ENCODE data around the gene UBXN7. TPM values are rescaled to one million over a fixed set of nuclear protein-coding genes. Genes with fewer than 3 reads are reported as not detected.
"Not testable (repeated sequence)": the region's sequence is repeated elsewhere in the genome, so short reads cannot be mapped to it uniquely, and the experiment has no call there.

UBXN7 gene
- total RNA-seq, 2 donors from 2014 or later = 28.8 to 45.4 TPM

DNA sequence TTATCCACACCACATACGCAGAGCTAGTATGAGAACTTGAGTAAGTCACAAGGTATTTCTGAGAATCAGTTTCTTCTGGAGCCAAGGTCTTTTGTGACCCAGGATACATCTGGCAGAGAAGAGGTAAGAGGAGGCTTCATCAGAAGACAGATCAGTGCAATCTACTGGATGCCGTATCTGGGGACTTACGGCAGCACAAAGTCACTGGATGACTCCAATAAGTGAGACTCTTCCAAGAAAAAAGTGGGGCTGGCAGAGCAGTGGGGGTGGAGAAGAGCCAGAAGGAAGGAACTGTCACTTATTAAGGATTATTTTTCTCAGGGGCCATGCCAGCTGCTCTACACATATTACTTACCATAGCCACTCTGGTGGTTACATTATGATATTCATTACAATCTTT is 31.6 kb upstream of the UBXN7 start:
- intact Hi-C loops (cut with DNase I) = no loop called here
- DNase-seq = no peak
- TF ChIP-seq, protein P1, sequence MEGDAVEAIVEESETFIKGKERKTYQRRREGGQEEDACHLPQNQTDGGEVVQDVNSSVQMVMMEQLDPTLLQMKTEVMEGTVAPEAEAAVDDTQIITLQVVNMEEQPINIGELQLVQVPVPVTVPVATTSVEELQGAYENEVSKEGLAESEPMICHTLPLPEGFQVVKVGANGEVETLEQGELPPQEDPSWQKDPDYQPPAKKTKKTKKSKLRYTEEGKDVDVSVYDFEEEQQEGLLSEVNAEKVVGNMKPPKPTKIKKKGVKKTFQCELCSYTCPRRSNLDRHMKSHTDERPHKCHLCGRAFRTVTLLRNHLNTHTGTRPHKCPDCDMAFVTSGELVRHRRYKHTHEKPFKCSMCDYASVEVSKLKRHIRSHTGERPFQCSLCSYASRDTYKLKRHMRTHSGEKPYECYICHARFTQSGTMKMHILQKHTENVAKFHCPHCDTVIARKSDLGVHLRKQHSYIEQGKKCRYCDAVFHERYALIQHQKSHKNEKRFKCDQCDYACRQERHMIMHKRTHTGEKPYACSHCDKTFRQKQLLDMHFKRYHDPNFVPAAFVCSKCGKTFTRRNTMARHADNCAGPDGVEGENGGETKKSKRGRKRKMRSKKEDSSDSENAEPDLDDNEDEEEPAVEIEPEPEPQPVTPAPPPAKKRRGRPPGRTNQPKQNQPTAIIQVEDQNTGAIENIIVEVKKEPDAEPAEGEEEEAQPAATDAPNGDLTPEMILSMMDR (IDR thresholded peaks at IDR 0.05) = no peak

DNA sequence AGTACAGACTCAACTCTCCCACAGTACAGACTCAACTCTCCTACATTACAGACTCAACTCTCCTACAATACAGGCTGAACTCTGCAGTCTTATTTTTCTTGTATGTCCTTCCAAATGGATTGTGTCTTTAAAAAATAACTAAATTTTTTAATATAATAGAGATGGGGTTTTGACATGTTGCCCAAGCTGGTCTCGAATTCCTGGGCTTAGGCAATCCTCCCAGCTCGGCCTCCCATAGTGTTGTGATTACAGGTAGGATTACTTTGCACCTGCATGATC is 31.2 kb upstream of the UBXN7 start:
- H3K9ac ChIP-seq (ENCODE audit: low read depth in 2 of 2, low read length in 2 of 2) = no peak overlapping the region
- no peak overlapping the region for H3K27ac ChIP-seq
- DNase-seq = no peak
- intact Hi-C loops (cut with DNase I) = no loop called here
- H3K27me3 ChIP-seq = no peaks in the 10 kb centered on the region
- no peaks in the 10 kb centered on the region for H3K36me3 ChIP-seq
- TF ChIP-seq, protein P1 (IDR thresholded peaks at IDR 0.05) = no peak
- H3K4me3 ChIP-seq = no peak overlapping the region
- H3K9me3 ChIP-seq = no peaks in the 10 kb centered on the region
- H3K4me1 ChIP-seq = no peaks in the 10 kb centered on the region

More for the DNA sequence above, 31.6 kb upstream of the UBXN7 start:
- no peaks in the 10 kb centered on the region for H3K9me3 ChIP-seq
- H3K27me3 ChIP-seq = no peaks in the 10 kb centered on the region
- no peaks in the 10 kb centered on the region for H3K36me3 ChIP-seq
- no peak overlapping the region for H3K27ac ChIP-seq
- no peak overlapping the region for H3K4me3 ChIP-seq
- H3K4me1 ChIP-seq = no peaks in the 10 kb centered on the region
- H3K9ac ChIP-seq (ENCODE audit: low read depth in 2 of 2, low read length in 2 of 2) = no peak overlapping the region

DNA sequence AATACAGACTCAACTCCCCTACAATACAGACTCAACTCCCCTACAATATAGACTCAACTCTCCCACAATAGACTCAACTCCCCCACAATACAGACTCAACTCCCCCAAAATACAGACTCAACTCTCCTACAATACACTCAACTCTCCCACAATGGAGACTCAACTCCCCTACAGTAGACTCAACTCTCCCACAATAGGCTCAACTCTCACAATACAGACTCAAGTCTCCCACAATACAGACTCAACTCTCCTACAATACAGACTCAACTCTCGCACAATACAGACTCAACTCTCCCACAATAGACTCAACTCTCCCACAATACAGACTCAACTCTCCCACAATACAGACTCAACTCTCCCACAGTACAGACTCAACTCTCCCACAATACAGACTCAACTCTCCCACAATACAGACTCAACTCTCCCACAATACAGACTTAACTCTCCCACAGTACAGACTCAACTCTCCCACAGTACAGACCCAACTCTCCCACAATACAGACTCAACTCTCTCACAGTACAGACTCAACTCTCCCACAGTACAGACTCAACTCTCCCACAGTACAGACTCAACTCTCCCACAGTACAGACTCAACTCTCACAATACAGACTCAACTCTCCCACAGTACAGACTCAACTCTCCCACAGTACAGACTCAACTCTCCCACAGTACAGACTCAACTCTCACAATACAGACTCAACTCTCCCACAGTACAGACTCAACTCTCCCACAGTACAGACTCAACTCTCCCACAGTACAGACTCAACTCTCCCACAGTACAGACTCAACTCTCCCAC is 30.7 kb upstream of the UBXN7 start:
- H3K9ac ChIP-seq (ENCODE audit: low read depth in 2 of 2, low read length in 2 of 2); H3K4me3 ChIP-seq; DNase-seq; intact Hi-C loops (cut with DNase I); H3K9me3 ChIP-seq; H3K27ac ChIP-seq; H3K4me1 ChIP-seq; H3K27me3 ChIP-seq; H3K36me3 ChIP-seq: not testable (repeated sequence)

DNA sequence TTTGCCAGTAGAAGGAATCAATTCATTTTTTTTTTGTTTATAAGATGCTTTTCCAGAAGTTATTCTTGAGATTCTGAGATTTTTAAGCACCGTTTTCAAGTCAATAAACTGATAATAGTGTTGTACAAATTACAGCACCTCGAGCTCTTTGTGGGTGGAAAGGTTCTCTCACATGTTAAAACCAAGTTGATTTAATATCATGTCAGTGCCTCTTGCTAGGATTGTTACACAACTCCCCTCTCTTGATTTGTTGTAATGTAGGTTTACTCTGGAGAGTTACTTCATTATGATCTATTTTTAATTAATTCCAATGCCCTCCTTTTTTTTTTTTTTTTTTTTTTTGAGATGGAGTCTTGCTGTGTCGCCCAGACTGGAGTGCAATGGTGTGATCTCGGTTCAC is 25.8 kb upstream of the UBXN7 start:
- Histone ChIP-seq H3K9me3 (no peaks in the 10 kb centered on the region), H3K27me3 (no peaks in the 10 kb centered on the region), H3K9ac (ENCODE audit: low read depth in 2 of 2, low read length in 2 of 2) (no peak overlapping the region), H3K4me1 (no peaks in the 10 kb centered on the region), H3K4me3 (no peak overlapping the region), H3K27ac (no peak overlapping the region), H3K36me3 (no peaks in the 10 kb centered on the region)
- TF ChIP-seq, protein P1 (IDR thresholded peaks at IDR 0.05) = no peak
- DNase-seq = no peak
- intact Hi-C loops (cut with DNase I) = no loop called here

DNA sequence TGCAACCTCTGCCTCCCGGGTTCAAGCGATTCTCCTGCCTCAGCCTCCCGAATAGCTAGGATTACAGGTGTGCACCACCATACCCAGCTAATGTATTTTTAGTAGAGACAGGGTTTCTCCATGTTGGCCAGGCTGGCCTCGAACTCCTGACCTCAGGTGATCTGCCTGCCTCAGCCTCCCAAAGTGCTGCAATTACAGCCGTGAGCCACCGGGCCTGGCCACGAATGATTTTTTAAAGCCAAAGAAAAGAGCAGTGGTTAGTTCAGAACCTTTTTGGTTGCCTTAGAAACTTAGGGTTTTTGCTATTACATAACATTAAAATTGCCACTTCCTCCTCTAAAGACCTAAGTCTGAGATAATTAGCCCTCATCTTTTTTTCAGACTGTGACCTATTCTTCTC is 25.2 kb upstream of the UBXN7 start:
- H3K4me1 ChIP-seq; H3K27ac ChIP-seq; DNase-seq; H3K4me3 ChIP-seq; H3K9ac ChIP-seq (ENCODE audit: low read depth in 2 of 2, low read length in 2 of 2); H3K27me3 ChIP-seq; intact Hi-C loops (cut with DNase I); H3K36me3 ChIP-seq; H3K9me3 ChIP-seq: not testable (repeated sequence)

DNA sequence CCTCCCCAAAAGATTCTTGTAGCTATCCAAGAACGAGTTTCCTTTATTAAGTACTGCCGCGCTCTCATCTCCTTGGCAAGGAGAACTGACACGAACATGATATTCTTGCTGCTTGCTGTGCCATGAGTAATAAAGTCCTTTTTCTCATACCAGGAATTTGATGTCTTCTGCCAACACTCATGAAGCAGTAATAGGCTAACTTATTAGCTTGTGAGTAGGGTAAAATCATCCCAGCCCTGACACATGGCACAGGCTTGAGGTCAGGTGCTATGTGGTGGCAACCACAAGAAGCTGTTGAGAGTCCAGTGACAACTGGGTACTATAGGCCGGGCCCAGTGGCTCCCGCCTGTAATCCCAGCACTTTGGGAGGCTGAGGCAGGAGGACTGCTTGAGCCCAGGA is 22.7 kb upstream of the UBXN7 start:
- no peak for DNase-seq
- Histone ChIP-seq H3K27ac (no peak overlapping the region), H3K4me1 (no peaks in the 10 kb centered on the region), H3K27me3 (no peaks in the 10 kb centered on the region), H3K4me3 (no peak overlapping the region), H3K36me3 (no peaks in the 10 kb centered on the region), H3K9me3 (no peaks in the 10 kb centered on the region), H3K9ac (ENCODE audit: low read depth in 2 of 2, low read length in 2 of 2) (no peak overlapping the region)
- intact Hi-C loops (cut with DNase I) = no loop called here
- TF ChIP-seq, protein P1 (IDR thresholded peaks at IDR 0.05) = no peak

DNA sequence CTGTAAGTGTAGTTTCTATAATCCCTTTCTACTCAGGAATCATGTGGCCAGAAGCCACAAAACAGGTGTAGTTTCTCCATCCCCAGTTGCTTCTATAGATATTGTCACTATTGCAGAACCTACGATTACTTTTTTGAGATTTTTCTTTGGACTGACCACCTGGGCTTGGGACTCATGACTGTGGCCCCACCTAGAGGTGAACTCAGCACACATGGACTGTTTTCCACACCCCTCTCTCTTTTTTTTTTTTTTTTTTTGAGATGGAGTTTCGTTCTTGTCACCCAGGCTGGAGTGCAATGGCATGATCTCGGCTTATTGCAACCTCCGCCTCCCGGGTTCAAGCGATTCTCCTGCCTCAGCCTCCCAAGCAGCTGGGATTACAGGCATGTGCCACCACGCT is 13.2 kb upstream of the UBXN7 start:
- H3K9ac ChIP-seq (ENCODE audit: low read depth in 2 of 2, low read length in 2 of 2); H3K27me3 ChIP-seq; H3K4me1 ChIP-seq; H3K4me3 ChIP-seq; DNase-seq; H3K27ac ChIP-seq; H3K36me3 ChIP-seq; H3K9me3 ChIP-seq; intact Hi-C loops (cut with DNase I): not testable (repeated sequence)

Measured in colonic mucosa (tissue), 4 donors.